GM19438 (cell line): ENCODE measurements around the gene MLLT1.

Experiments
- ATAC-seq: cut with Tn5 transposase; IDR thresholded peaks from one replicate; pipeline ENCODE4 v1.9.1; 2021; ENCODE audit warnings: low read depth; ENCODE audit not compliant: unreplicated experiment

MLLT1 gene

DNA sequence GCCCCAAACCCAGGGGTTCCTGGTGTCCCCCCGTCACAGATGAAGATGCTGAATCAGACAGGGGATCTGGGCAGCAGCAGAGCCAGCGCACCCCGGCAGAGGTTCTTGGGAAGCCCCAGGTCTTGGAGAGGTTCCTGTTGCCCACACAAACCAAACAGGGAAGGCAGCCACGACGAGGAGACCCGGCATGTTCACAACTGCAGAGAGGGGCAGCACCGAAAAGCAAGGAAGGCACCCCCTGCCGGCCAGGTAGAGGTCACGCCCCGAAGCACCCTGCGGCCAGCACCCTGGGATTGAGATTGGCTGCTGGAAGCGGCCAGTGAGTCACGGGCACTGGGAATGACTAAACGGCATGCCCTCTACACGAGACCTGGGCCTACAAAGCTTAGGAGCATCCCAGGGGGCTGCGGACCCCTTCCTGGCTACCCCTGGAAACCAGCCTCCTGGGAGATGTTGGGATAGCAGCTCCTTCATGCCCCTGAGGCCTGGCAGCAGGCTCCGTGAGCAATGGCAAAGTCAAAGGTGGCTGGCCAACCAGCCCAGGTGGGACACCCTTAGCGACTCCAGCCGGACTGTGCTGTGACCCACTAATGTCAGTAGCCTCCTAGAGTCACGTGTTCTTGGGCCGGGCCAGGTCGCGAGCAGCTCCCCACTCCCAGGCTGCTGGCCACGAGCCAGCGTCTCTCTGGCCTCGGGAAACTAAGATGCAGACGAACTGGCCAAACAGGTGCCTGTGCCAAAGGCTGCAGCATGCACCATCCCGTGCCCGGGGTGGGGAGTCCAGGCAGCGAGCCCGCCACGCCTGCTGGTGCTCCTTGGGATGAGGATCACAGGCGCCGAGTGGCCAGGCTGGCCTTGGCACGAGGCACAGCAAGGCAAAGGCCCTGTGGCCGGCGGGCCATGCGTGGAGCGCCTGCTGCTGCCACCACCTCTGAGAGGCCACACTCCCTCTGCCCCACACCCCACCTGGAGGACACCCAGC lies 43.2 kb downstream of the MLLT1 start:
- no peak for ATAC-seq

DNA sequence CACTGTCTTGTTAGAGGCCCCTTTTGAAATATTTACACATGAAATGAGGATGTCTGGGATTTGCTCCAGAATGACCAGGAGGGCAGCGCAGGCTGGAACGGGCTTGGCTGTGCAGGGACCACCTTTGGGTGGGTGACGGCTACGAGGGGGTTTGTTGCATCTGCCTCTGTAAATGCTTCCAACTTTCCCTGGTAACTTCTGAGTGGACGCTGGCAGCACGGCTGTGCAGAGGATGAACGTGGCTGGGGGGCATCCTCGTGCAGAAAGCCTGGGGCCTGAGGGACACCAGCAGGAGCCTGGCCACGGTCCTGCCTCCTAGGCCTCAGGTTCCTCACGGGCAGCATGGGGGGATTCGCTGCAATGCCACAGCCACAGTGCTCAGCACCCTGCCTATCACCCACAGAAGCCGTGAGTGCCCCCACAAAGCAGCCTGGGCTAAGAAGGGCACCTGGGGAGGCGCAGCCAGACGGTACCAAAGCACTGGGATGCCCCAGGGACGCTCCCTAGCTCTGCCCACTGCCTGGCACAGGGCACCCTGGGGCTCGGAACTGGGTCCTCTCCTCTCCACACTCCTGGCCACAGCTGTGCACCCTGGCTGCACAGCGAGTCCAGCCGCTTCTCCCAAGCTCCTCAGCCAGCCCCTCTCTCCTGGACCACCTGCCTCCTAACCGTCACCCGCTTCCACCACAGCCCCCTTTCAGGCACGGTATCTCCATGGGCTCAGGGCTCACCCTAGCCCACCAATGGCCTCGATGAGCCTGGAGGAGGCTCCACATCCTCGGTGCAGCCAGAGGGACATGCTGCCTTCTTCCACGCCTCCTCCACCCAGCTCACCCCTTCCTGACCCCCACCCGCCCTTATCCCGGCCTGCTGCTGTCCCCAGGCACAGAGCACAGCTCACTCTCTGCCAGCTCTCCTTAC lies 44.5 kb downstream of the MLLT1 start:
- no peak for ATAC-seq

DNA sequence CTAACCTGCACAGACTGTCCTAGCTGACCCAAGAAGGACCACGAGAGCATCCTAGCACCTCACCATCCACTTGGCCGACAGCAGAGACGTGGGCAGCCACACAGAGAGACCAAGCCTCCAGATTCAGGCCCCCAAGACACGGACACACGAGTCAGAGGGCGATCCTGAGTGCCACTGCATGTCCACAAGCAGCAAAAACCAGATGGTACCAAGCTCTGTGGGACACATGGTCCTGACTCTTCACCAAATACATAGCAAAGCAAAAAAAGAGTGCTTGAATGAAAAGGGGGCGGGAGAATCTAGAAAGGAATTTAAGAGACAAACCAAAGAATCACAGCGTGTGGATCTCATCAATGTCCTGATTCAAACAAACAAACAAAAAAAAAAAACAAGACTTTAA lies 45.2 kb downstream of the MLLT1 start:
- no peak for ATAC-seq

DNA sequence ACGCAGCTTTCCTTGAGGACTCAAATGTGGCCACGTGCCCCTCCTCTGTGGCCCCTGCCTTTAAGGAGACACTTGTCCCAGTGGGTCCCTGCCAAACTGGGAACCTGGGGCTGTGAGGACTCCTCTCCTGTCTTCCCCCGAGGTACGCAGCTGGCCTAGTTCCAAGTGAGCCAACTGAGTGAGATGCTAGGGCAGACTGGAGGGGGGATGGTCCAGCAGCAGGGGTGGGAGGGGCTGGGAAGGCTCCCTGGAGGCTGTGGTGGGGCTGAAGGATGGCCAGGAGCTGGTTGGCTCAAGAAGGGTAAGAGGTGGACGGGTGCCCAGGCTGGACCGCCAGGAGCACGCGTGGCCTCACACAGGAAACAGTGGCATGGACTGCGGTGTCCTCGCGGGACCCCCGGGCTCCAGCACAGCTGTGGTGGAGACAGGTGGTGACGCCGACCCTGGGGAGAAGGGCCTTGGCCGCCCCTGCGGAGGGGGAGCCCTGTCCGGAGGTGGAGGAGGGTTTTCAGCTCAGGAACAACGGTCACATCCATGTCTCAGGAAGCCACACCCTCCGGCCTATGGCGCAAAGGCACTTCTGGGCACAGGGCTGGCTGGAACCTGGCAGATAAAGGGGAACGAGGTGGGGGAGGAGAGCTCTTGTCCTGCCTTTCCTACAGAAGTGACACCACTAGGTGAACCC lies 45.8 kb downstream of the MLLT1 start:
- ATAC-seq = no peak

DNA sequence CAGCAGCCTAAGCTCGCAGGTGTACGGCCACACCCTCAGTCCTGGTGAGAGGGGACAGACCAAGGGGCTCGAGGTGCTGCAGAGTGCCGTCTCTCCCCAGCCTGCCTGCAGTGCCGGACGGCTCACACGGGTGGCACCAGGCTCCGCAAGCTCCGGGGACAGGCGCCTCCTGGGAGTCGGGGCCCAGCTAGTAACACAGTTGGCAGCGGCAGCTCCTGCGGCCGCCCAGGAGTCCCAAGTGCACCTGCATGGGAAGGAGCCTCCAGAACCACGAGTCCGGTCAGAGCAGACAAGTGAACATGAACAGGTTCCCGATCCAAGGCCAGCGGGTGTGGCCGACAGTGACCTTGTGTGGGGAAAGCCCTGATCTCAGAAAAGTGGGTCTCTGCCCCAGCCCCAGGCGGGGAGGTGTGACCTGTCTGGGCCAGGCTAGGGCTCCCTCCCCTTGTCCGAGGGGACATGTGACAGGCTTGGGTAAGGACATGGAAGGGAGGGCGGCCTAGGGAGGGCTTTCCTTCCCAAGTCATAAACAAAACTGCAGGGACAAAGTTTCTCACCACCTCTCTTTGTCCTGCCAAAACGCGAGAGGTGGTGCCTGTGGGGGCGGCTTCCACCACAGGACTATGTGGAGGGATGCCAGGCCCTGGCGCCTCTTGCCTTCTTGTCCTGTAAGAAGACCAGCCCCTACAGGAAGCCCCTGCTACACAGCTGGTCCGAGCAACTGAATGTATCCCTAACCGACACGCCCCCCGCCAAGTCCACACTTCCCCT lies 46.5 kb downstream of the MLLT1 start:
- no peak for ATAC-seq

DNA sequence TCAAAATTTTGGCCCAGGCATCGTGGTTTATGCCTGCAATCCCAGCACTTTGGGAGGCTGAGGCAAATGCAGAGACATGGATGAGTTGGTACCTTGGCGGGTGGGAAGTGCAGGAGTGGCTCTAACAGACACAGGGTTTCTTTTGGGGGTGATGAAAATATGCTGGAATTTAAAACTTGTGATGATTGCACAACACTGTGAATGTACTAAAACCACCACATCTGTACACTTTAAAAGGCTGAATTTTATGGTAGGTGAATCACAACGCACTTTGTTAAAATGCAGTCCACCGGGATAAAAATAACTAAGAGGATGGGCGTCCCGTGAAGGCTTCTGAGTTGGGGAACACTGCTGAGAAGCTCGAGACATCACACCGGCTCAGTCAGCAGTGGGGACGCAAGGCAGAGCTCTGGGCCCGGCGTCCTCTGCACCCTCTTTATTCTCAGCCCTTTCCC lies 47.1 kb downstream of the MLLT1 start:
- no peak for ATAC-seq

DNA sequence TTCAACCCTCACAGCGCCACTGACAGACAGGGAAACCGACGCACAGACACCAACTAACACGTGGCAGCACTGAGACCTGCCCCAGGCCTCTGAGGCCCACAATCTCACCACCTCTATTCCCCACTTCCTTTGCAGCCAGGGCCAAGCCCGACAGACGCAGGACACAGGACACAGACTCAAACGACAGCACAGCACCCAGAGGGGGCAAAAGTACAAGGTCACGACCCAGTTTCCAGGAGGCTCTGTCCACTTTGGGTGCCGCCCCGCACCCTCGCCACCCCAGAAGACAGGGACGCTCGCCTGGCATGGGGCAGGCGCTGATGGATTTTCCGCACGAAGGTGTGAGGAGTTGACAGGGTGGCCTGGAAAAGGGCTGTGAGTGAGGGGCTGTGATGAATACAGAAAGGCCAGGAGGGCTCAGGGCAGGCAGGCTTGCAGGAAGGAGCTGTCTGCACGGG lies 48.8 kb downstream of the MLLT1 start:
- no peak for ATAC-seq

DNA sequence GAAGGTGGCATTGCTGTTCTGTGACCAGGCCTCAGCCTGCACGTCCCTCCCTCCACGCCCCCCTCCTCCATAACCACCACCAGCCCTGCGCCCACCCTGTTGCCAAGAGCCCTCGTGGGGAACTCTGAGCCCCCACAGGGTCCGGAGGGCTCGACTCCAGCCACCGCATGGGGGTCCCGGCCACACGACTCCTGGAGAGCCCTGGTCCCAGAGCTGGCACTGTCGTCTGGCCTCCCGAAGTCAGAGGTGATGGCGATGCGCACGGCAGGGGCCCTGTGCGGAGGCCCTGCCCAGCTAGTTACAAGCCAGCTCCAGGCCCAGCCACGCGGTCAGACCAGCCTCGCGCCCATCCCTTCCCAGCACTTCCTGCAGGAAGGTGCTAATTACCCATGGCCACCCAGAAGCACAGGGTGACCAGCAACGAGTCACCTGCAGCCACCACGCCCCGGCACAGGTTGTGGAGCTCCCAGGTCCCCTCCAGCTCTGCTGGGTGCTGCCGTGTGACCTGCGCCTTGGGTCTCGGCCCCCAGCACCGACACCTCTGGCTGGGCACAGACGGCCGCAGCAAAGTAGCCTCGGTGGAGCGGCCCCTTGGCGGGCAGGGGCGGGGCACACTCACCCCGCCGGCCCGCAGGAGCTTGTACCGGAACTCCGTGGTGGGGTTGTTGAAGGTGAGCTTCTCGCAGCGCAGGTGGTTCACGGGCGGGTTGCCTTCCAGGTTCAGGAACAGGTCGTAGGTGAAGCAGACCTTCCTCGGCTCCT lies 49.6 kb downstream of the MLLT1 start:
- ATAC-seq = no peak

DNA sequence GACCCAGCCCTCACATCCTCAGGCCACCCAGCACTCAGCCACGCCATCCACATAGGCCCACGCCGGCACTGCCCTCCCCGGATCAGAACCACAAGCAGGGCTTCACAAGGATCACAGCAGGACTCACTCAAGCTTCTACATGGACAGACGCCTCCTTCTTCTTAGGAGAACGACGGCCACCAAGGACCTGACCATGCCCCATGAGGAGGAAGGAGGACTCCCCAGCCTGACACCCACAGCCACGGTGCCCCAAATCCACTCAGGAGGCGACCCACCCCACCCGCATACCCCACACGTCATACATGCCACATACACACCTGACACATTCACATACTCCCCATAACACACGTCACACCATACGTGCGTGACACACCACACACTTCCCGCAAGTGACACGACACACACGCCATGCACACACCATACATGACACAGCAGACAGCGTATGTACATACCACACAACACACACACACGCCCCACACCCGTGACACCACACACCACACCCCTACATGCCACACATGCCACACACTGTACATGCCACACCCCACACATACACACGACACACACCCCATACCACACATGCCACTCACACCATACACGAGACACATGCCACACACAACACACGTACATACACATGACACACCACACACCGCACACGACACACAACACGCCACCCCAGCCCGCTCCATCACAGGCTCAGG lies 50.4 kb downstream of the MLLT1 start:
- ATAC-seq = no peak

DNA sequence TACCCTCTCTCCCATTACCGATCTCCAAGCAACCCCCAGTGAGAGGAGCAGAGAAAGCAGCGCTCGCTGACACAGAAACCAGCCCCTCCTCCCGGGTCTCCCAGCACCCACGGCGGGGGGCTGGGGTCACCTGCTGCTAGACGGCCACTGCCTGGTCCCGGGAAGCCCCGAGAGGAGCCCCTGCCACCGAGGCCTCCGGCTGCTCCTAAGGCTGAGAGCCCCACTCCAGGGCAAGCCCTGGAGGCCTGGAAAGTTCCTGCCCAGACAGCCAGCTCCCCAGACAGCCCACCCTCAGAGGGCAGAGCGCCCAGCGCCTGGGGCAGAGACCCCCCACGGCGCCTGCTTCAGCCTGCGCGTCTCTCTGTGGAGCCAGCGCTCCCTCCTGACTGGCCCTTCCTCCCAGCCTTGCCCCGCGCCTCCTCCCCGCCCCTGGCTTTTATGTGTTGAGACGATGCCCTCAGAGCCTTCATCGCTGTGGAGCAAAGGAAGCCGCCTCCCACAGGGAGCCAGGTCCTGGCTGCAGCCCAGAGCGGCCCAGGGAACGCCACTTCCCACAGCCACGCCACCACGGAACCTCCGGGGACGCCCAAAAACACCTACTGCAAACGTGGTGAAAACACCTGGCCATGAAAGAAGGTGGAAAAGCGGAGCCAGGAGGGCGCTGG lies 51.1 kb downstream of the MLLT1 start:
- ATAC-seq = no peak

DNA sequence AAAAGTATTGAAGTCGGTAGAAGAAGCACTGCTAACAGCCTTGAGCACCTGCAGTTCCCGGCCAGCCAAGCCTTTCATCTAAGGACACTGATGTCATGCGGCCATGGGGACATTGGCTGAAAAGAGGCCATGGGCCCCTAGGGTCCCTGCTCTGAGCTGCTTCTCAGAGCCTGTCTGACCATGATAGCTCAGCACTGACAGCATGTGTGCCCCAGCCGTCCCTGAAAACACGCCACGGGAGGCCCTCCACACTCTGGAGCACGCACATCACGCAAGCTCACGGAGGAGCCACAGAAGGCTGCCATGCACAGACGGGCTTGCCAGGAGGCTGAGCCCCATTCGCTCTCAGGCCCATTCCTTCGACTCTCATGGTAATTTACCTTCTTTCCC lies 51.8 kb downstream of the MLLT1 start:
- no peak for ATAC-seq

DNA sequence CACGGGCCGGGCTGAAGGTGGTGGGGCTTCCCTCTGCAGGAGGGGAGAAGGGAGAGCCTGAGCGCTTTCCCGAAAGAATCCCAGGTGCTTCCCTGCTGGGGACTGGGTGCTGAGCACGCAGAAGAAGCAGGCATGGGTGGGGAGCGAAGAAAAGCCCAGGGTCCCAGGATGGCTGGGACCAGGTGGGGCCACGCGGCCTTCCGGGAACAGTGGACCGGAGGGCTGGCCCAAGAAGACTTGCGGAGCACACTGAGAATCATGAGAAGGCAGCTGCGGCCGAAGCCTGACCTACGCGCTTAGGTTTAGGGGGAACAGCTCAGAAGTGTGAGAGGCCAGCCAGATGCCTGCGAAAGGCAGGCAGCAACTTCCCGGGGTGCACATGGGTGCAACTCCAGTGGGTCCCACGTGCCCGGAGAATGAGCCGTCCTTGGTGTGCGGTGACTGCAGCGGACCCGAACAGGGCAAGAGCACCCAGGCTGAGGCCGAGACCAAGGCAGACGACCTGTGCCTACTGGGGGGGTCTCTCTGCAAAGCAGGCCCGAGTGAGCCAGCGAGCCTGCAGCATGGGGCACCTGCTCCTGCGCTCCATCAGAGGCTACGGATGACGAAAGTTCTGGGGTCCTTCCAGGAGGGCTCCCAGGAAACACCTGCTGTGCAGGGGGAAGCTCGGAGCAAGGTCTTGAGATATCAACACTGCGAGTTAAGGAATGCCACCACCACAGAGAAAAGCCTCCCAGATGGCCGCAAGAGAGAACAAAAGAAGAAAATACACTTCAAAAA lies 52.4 kb downstream of the MLLT1 start:
- ATAC-seq = no peak

DNA sequence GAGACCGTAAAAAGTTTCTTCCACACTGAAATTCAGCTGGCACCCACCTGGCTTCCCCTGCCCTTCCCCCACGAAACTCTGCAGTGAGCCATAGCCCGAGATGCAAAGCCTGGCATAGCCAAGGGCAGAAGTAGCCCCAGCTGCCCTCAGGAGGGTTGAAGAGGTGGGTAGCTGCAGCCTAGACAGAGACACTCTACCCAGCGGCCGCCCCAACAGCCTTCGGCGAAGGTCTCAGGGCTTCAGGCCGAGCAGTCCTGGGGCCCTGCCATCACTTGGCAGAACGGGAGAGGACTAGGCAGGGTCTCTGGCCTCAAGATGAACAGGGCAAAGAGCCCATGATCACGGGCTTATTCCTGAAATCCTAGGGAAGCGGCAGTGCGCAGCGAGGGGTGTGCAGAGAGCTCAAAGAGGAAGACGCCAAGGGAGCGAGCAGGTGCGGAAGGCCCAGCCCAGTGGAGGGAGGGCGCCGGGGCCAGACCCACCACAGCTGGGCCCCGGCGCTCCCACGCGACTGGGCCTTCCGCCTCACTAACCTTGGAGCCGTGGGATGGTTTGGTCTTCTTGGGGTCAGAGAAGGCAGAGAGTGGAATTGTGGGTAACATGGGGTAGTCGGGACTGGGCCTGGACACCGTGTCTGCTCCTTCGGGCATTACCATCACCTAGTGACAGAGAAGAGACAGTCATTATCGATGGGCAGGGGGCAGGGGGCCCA lies 53.2 kb downstream of the MLLT1 start:
- no peak for ATAC-seq

DNA sequence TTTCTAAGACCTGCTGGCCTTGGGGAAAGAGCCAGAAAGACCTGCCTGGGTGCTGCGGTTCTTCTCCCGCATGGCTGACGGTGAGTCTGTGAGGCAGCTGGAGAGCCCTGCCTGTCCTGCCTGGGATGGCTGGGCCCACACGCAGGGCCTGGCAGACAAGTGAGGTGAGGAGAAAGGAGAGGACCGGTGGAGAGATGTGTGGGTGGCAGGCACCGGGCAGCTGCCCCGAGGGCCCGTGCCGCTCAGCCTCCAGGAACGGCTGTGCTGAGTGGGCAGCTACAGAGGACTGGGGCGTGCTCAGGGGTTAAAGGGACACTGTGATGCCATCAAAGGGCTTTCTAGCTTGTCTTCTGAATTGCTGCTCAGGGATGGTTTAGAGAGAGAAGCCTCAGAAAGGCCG lies 53.8 kb downstream of the MLLT1 start:
- no peak for ATAC-seq

DNA sequence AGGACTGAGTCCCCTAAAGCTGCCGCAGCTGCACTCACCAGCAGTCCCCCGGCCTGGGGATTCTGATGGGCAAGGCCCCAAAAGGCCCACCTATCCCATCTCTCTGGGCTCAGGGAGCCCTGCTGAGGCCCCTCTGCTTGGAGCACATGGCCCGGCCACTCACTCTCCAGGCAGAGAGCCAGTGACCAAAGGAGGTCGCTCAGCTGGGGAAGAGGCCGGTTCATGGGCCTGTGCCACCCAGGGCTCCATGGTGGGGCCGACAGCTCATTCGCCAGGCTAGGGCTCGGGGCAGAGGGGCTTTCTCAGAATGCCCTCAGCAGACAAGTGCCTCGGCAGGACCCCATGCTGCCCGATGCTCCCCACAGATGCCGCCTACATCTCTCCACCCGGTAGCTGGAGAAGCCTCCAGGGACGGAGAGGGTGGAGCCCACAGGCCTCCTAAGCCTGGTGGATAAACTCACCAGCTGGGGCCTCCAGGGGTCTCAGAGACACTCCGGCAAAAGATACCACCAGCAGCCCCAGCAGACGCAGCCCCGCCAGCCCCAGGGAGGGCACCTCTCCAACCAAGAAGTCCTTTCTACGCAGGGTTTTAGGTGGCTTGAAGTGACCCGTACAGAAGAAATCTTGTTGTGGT lies 54.4 kb downstream of the MLLT1 start:
- ATAC-seq = no peak

DNA sequence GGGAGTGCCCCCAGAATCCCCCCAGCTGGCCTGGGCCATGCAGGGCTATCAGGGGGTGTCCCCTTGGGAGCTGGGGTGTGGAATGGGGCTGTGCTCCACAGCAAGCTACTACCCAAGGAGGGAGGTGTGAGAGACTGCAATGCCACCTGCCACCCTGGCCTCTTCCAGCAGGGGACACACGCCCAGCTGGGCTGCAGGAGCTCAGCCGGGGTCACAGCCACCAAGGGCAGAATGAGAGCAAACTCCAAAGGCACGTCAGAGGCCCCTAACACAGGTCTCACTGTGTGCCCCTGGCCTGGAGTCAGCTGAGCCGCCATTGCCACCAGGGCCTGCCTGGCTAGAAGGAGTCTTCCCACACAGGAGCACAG lies 55.5 kb downstream of the MLLT1 start:
- ATAC-seq = no peak
